ENCODE measurements around the gene PLSCR3. TPM values are rescaled to one million over a fixed set of nuclear protein-coding genes. Genes with fewer than 3 reads are reported as not detected.

PLSCR3 gene
- total RNA-seq, 1 donor from 2014 or later: 35.5 TPM

DNA sequence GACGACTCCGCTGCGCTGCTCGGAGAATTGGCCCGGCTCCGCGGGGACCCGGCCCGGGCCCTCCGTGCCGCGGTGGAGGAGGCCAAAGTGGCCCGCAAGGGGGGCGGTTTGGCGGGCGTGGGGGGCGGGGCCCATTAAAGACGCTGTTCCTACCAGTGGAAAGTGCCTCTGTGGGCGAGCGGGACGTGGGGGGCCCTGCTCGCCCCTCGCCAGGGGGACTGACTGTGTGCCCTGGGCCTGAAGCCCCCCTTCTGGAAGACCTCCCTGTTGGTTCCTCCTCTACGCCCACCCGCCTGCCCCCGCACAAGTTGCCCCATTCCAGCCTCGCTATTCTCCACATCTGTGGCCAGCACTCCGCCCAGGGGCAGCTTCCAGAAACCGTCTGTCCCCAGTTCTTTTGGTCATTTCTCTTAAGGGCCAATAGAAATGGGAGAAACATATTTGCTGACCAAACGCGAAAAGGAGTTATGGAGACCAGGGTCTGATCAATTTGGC, 43.1 kb upstream of the PLSCR3 start:
- H3K4me3 Mint-ChIP-seq (ENCODE audit: low read depth): peak overlapping the region; percentile 56
- peaks cover 44% of the 10 kb centered on the region for H3K27me3 Mint-ChIP-seq
- no peaks in the 10 kb centered on the region for H3K9me3 Mint-ChIP-seq (ENCODE audit: low read depth)
- peaks cover 23% of the 10 kb centered on the region for H3K4me1 Mint-ChIP-seq (ENCODE audit: low read depth)
- no peak for DNase-seq (ENCODE audit: low spot score, unreplicated experiment)
- TF ChIP-seq, protein P1, sequence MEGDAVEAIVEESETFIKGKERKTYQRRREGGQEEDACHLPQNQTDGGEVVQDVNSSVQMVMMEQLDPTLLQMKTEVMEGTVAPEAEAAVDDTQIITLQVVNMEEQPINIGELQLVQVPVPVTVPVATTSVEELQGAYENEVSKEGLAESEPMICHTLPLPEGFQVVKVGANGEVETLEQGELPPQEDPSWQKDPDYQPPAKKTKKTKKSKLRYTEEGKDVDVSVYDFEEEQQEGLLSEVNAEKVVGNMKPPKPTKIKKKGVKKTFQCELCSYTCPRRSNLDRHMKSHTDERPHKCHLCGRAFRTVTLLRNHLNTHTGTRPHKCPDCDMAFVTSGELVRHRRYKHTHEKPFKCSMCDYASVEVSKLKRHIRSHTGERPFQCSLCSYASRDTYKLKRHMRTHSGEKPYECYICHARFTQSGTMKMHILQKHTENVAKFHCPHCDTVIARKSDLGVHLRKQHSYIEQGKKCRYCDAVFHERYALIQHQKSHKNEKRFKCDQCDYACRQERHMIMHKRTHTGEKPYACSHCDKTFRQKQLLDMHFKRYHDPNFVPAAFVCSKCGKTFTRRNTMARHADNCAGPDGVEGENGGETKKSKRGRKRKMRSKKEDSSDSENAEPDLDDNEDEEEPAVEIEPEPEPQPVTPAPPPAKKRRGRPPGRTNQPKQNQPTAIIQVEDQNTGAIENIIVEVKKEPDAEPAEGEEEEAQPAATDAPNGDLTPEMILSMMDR (IDR thresholded peaks at IDR 0.05; ENCODE audit: unreplicated experiment): no peak
- no peak overlapping the region for H3K27ac Mint-ChIP-seq
- no peaks in the 10 kb centered on the region for H3K36me3 Mint-ChIP-seq (ENCODE audit: insufficient read depth)

DNA sequence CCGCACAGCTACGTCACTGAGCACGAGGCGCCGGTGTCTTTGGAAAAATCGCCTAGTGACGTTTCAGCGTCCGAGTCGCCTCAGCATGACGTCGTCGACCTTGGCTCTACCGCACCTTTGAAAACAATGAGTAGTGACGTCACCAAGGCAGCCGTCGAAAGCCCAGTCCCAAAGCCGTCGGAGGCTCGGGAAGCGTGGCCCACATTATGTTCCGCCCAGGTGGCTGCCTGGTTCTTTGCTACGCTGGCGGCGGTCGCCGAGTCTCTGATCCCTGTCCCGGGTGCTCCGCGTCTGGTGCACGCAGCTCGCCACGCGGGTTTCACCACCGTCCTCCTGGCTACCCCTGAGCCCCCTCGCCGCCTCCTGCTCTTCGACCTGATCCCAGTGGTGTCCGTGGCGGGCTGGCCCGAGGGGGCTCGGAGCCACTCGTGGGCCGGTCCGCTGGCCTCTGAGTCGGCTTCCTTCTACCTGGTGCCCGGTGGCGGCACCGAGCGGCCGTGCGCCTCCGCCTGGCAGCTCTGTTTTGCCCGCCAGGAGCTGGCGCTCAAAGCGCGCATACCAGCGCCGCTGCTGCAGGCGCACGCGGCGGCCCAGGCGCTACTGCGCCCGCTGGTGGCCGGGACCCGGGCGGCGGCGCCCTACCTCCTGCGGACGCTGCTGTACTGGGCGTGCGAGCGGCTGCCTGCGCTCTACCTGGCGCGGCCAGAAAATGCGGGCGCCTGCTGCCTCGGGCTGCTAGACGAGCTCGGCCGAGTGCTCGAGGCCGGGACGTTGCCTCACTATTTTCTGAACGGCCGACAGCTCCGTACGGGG, 42.4 kb upstream of the PLSCR3 start:
- TF ChIP-seq, protein P1 (IDR thresholded peaks at IDR 0.05; ENCODE audit: unreplicated experiment): peak; percentile 84
- Mint-ChIP-seq H3K27ac (peak overlapping the region; percentile 97), H3K9me3 (ENCODE audit: low read depth) (no peaks in the 10 kb centered on the region), H3K36me3 (ENCODE audit: insufficient read depth) (no peaks in the 10 kb centered on the region), H3K4me1 (ENCODE audit: low read depth) (peaks cover 23% of the 10 kb centered on the region), H3K4me3 (ENCODE audit: low read depth) (peak overlapping the region; percentile 86), H3K27me3 (peaks cover 39% of the 10 kb centered on the region)
- DNase-seq (ENCODE audit: low spot score, unreplicated experiment): peak; percentile 80

DNA sequence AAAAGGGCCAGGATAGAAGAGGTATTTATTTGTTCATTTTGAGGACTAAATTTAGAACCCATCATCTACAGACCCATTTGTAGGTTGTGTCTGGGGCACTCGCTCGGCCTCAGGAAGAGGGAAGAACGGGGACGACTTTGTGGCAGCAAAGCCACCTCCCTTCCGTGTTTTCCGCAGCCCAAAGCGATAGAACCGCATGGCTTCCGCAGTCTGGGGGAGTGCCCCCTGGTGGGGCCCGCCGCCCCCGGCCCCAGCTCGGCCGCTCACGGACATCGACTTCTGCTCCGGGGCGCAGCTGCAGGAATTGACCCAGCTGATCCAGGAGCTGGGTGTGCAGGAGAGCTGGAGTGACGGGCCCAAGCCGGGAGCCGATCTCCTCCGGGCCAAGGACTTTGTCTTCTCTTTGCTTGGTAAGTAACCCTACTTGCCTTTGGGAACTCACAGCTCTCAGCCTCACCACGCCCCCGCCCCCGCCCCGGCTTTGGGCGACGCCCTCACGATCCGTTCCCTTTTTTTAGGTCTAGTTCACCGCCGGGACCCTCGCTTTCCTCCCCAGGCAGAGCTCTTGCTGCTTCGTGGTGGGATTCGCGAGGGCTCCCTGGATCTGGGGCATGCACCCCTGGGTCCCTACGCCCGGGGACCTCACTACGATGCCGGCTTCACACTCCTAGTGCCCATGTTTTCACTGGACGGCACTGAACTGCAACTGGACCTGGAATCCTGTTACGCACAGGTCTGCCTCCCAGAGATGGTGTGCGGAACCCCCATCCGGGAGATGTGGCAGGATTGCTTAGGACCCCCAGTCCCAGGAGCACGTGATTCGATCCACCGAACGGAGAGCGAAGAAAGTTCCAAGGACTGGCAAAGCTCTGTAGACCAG, 41.6 kb upstream of the PLSCR3 start:
- DNase-seq (ENCODE audit: low spot score, unreplicated experiment): peak; percentile 43

DNA sequence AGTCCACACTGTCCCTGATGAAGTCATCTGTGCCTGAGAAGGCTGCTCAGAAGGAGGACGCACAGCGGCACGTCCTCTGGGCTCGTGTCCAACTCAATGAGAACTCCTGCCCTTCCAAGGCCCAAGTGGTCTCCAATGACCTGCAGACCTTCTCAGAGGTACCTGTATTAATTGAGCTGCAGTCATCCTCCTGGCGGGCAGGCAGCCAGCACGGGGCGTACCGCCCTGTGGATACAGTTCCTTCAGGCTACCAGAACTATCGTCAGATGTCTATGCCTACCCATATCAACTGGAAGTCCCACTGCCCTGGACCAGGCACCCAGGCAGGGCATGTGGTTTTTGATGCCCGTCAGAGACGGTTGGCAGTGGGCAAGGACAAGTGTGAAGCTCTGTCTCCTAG, 38.0 kb upstream of the PLSCR3 start:
- Mint-ChIP-seq H3K9me3 (ENCODE audit: low read depth) (no peaks in the 10 kb centered on the region), H3K27me3 (peaks cover 10% of the 10 kb centered on the region), H3K4me1 (ENCODE audit: low read depth) (peaks cover 3% of the 10 kb centered on the region), H3K4me3 (ENCODE audit: low read depth) (no peak overlapping the region), H3K36me3 (ENCODE audit: insufficient read depth) (no peaks in the 10 kb centered on the region), H3K27ac (no peak overlapping the region)
- TF ChIP-seq, protein P1 (IDR thresholded peaks at IDR 0.05; ENCODE audit: unreplicated experiment): no peak
- DNase-seq (ENCODE audit: low spot score, unreplicated experiment): no peak

More for the DNA sequence above, 41.6 kb upstream of the PLSCR3 start:
- Mint-ChIP-seq H3K36me3 (ENCODE audit: insufficient read depth) (no peaks in the 10 kb centered on the region), H3K4me3 (ENCODE audit: low read depth) (peak overlapping the region; percentile 86), H3K4me1 (ENCODE audit: low read depth) (peaks cover 22% of the 10 kb centered on the region), H3K27me3 (peaks cover 32% of the 10 kb centered on the region), H3K27ac (peak overlapping the region; percentile 97), H3K9me3 (ENCODE audit: low read depth) (no peaks in the 10 kb centered on the region)
- TF ChIP-seq, protein P1 (IDR thresholded peaks at IDR 0.05; ENCODE audit: unreplicated experiment): peak; percentile 51

DNA sequence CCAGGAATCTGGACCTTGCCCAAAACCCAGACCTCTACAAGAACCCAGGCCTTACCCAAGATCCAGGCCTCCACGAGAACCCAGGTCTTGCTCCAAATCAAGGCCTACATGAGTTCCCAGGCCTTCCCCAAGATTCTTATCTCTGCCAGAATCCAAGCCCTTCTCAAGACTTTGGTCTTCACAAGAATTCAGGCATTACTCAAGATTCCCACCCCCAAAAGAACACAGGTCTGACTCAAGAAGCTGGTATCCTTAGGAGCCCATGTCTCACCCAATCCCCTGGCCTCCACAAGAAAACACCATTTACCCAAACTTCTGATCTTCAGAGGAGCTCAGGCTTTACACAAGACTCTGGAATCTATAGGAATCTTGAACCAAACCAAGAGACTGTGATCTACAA, 36.9 kb upstream of the PLSCR3 start:
- Mint-ChIP-seq H3K27me3 (peaks cover 3% of the 10 kb centered on the region), H3K27ac (no peak overlapping the region), H3K4me1 (ENCODE audit: low read depth) (peaks cover 1% of the 10 kb centered on the region), H3K4me3 (ENCODE audit: low read depth) (no peak overlapping the region), H3K36me3 (ENCODE audit: insufficient read depth) (no peaks in the 10 kb centered on the region), H3K9me3 (ENCODE audit: low read depth) (no peaks in the 10 kb centered on the region)
- no peak for DNase-seq (ENCODE audit: low spot score, unreplicated experiment)
- TF ChIP-seq, protein P1 (IDR thresholded peaks at IDR 0.05; ENCODE audit: unreplicated experiment): no peak
